IPS-18a (cell line): ENCODE data around the gene KCNJ9.

ENCODE experiments used
- H3K27ac ChIP-seq: one replicate; pipeline ENCODE4 v1.5.1; 2013; ENCODE audit warnings: low read length
- H3K27me3 ChIP-seq: one replicate; pipeline ENCODE4 v1.6.1; 2013; ENCODE audit warnings: mild to moderate bottlenecking, low read length; ENCODE audit not compliant: control insufficient read depth, insufficient read depth
- H3K36me3 ChIP-seq: one replicate; pipeline ENCODE4 v1.6.1; 2013; ENCODE audit warnings: low read depth, low read length; ENCODE audit not compliant: control insufficient read depth
- H3K4me1 ChIP-seq: one replicate; pipeline ENCODE4 v1.6.1; 2013; ENCODE audit warnings: low read depth, low read length; ENCODE audit not compliant: control insufficient read depth
- H3K4me3 ChIP-seq: one replicate; pipeline ENCODE4 v1.5.1; 2013; ENCODE audit warnings: low read length
- H3K9ac ChIP-seq: one replicate; pipeline ENCODE4 v1.6.1; 2013; ENCODE audit warnings: mild to moderate bottlenecking, low read length, moderate library complexity
- H3K9me3 ChIP-seq: one replicate; pipeline ENCODE4 v1.6.1; 2013; ENCODE audit warnings: low read depth, low read length; ENCODE audit not compliant: control insufficient read depth

Gene KCNJ9

GRCh38 chr1:160069460-160070231 lies 11.7 kb upstream of the KCNJ9 start, which contains the start of gene KCNJ10:
Gene KCNJ10 (minus strand): TSS chr1:160070160. CDS start chr1:160042532, 27,628 bp downstream.
- Histone ChIP-seq H3K27me3 (peaks cover 33% of the 10 kb centered on the region), H3K36me3 (no peaks in the 10 kb centered on the region), H3K27ac (no peak within 1 kb of the TSS), H3K4me3 (peak within 1 kb of the TSS; percentile 77), H3K4me1 (peaks cover 15% of the 10 kb centered on the region), H3K9ac (no peak within 1 kb of the TSS), H3K9me3 (no peaks in the 10 kb centered on the region)

GRCh38 chr1:160070243-160071163 lies 10.8 kb upstream of the KCNJ9 start:
- H3K9me3 ChIP-seq, result no peaks in the 10 kb centered on the region
- no peak overlapping the region for H3K27ac ChIP-seq
- H3K4me3 ChIP-seq, result peak overlapping the region; percentile 77
- H3K27me3 ChIP-seq, result peaks cover 33% of the 10 kb centered on the region
- no peaks in the 10 kb centered on the region for H3K36me3 ChIP-seq
- H3K9ac ChIP-seq, result no peak overlapping the region
- peaks cover 15% of the 10 kb centered on the region for H3K4me1 ChIP-seq

GRCh38 chr1:160071289-160071688 lies 10.0 kb upstream of the KCNJ9 start:
- Histone ChIP-seq H3K4me1 (peaks cover 15% of the 10 kb centered on the region), H3K27me3 (peaks cover 33% of the 10 kb centered on the region), H3K27ac (no peak overlapping the region), H3K36me3 (no peaks in the 10 kb centered on the region), H3K9ac (no peak overlapping the region), H3K4me3 (no peak overlapping the region), H3K9me3 (no peaks in the 10 kb centered on the region)

GRCh38 chr1:160074865-160075264 lies 6.5 kb upstream of the KCNJ9 start:
- H3K4me1 ChIP-seq, result no peaks in the 10 kb centered on the region
- no peak overlapping the region for H3K9ac ChIP-seq
- no peak overlapping the region for H3K27ac ChIP-seq
- H3K9me3 ChIP-seq, result no peaks in the 10 kb centered on the region
- H3K36me3 ChIP-seq, result no peaks in the 10 kb centered on the region
- H3K27me3 ChIP-seq, result peaks cover 34% of the 10 kb centered on the region
- no peak overlapping the region for H3K4me3 ChIP-seq

- Histone ChIP-seq H3K9ac (no peak overlapping the region), H3K4me3 (no peak overlapping the region), H3K4me1 (no peaks in the 10 kb centered on the region), H3K27ac (no peak overlapping the region), H3K27me3 (peaks cover 41% of the 10 kb centered on the region), H3K9me3 (no peaks in the 10 kb centered on the region), H3K36me3 (no peaks in the 10 kb centered on the region)
These were observed 5.5 kb upstream of the KCNJ9 start for GRCh38 chr1:160075836-160076235.

- Histone ChIP-seq H3K9me3 (no peaks in the 10 kb centered on the region), H3K4me1 (no peaks in the 10 kb centered on the region), H3K36me3 (no peaks in the 10 kb centered on the region), H3K4me3 (no peak overlapping the region), H3K27ac (no peak overlapping the region), H3K9ac (no peak overlapping the region), H3K27me3 (peaks cover 41% of the 10 kb centered on the region)
These were observed 5.0 kb upstream of the KCNJ9 start for GRCh38 chr1:160076295-160076694.

- Histone ChIP-seq H3K9ac (no peak overlapping the region), H3K9me3 (no peaks in the 10 kb centered on the region), H3K27ac (no peak overlapping the region), H3K36me3 (no peaks in the 10 kb centered on the region), H3K4me3 (no peak overlapping the region), H3K27me3 (peaks cover 41% of the 10 kb centered on the region), H3K4me1 (no peaks in the 10 kb centered on the region)
These were observed 3.9 kb upstream of the KCNJ9 start for GRCh38 chr1:160077486-160077885.

- Histone ChIP-seq H3K27me3 (peaks cover 49% of the 10 kb centered on the region), H3K4me3 (no peak overlapping the region), H3K4me1 (no peaks in the 10 kb centered on the region), H3K9ac (no peak overlapping the region), H3K9me3 (no peaks in the 10 kb centered on the region), H3K36me3 (no peaks in the 10 kb centered on the region), H3K27ac (no peak overlapping the region)
These were observed 2.7 kb upstream of the KCNJ9 start for GRCh38 chr1:160078512-160079195.

GRCh38 chr1:160079448-160079847 lies 1.9 kb upstream of the KCNJ9 start:
- Histone ChIP-seq H3K9ac (no peak overlapping the region), H3K27me3 (peaks cover 56% of the 10 kb centered on the region), H3K4me1 (no peaks in the 10 kb centered on the region), H3K27ac (no peak overlapping the region), H3K4me3 (no peak overlapping the region), H3K9me3 (no peaks in the 10 kb centered on the region), H3K36me3 (no peaks in the 10 kb centered on the region)

GRCh38 chr1:160080381-160081100 lies 797 bp upstream of the KCNJ9 start:
- peaks cover 66% of the 10 kb centered on the region for H3K27me3 ChIP-seq
- no peak overlapping the region for H3K9ac ChIP-seq

GRCh38 chr1:160082487-160082886 lies 1.1 kb downstream of the KCNJ9 start:
- Histone ChIP-seq H3K9ac (no peak overlapping the region), H3K36me3 (no peaks in the 10 kb centered on the region), H3K4me3 (no peak overlapping the region), H3K27ac (no peak overlapping the region), H3K27me3 (peaks cover 66% of the 10 kb centered on the region), H3K4me1 (peaks cover 5% of the 10 kb centered on the region), H3K9me3 (no peaks in the 10 kb centered on the region)

More at GRCh38 chr1:160080381-160081100, 797 bp upstream of the KCNJ9 start:
- Histone ChIP-seq H3K9me3 (no peaks in the 10 kb centered on the region), H3K36me3 (no peaks in the 10 kb centered on the region), H3K4me1 (no peaks in the 10 kb centered on the region), H3K27ac (no peak overlapping the region), H3K4me3 (no peak overlapping the region)
